WTC11 (cell line): ENCODE data around the gene DECR2. TPM values are rescaled to one million over a fixed set of nuclear protein-coding genes. Genes with fewer than 3 reads are reported as not detected.

Source experiments
- ATAC-seq: fragments of 200-7000 bp; cut with Tn5 transposase; 2 replicates; pipeline ENCODE4 v1.10.0; 2021; ENCODE audit warnings: mild to moderate bottlenecking, moderate library complexity
- CTCF ChIA-PET: fragments of 300-600 bp; sonication (Branson Sonifier 250); formaldehyde crosslinking; loops from one replicate; lab custom pipeline; 2021; ENCODE audit warnings: antibody characterized with exemption; lab: Charles Lee
- POLR2A ChIA-PET: fragments of 350-600 bp; sonication (Branson Sonifier 250); formaldehyde crosslinking; loops from one replicate; lab custom pipeline; 2021; ENCODE audit warnings: antibody characterized with exemption; lab: Charles Lee
- DNase-seq: peaks from one replicate; pipeline ENCODE4 v3.0.0; 2021; ENCODE audit warnings: low spot score
- H3K27ac Mint-ChIP-seq: 2 replicates; pipeline ENCODE4 v1.8.0; 2021; ENCODE audit warnings: mixed read lengths
- H3K27me3 Mint-ChIP-seq: 2 replicates; pipeline ENCODE4 v1.8.0; 2021; ENCODE audit warnings: low read depth, mild to moderate bottlenecking, moderate library complexity, mixed read lengths
- H3K36me3 Mint-ChIP-seq: 2 replicates; pipeline ENCODE4 v1.8.0; 2021; ENCODE audit warnings: mixed read lengths
- H3K4me1 Mint-ChIP-seq: 2 replicates; pipeline ENCODE4 v1.8.0; 2022; ENCODE audit warnings: mixed read lengths
- H3K4me3 Mint-ChIP-seq: 2 replicates; pipeline ENCODE4 v1.8.0; 2021; ENCODE audit warnings: mild to moderate bottlenecking, moderate library complexity, mixed read lengths
- H3K9me3 Mint-ChIP-seq: 2 replicates; pipeline ENCODE4 v1.8.0; 2021; ENCODE audit warnings: mixed read lengths
- KAT7 ChIP-seq: sonication (generic); formaldehyde crosslinking; IDR thresholded peaks from 2 replicates; pipeline ENCODE4 v1.8.1; 2023; ENCODE audit warnings: missing genetic modification reagents, mild to moderate bottlenecking, borderline replicate concordance
- NR3C1 ChIP-seq: sonication (generic); formaldehyde crosslinking; conservative IDR thresholded peaks from 2 replicates; pipeline ENCODE4 v1.8.1; 2023; ENCODE audit warnings: low read depth, mild to moderate bottlenecking, missing genetic modification reagents
- PRRX2 ChIP-seq: fragments of 250-450 bp; sonication (Bioruptor Pico); IDR thresholded peaks from 2 replicates; pipeline ENCODE4 v1.8.0; 2021; ENCODE audit warnings: mild to moderate bottlenecking
- total RNA-seq: library from RNA; stranded (reverse); gene quantifications from 3 replicates; pipeline ENCODE4 v1.2.3, GENCODE V29; 2021
- TF ChIP-seq, protein P1 (sequence below): sonication (generic); formaldehyde crosslinking; IDR thresholded peaks from 2 replicates; pipeline ENCODE4 v1.8.0; 2022; ENCODE audit warnings: mild to moderate bottlenecking, missing genetic modification reagents
- TF ChIP-seq, protein P2 (sequence below): sonication (generic); formaldehyde crosslinking; IDR thresholded peaks from 2 replicates; pipeline ENCODE4 v1.8.1; 2023; ENCODE audit warnings: mild to moderate bottlenecking, missing genetic modification reagents
- TF ChIP-seq, protein P3 (sequence below): sonication (generic); formaldehyde crosslinking; IDR thresholded peaks from 2 replicates; pipeline ENCODE4 v1.8.0; 2022; ENCODE audit warnings: mild to moderate bottlenecking, missing genetic modification reagents
- TF ChIP-seq, protein P4 (sequence below): sonication (generic); formaldehyde crosslinking; IDR thresholded peaks from 2 replicates; pipeline ENCODE4 v1.8.1; 2022; ENCODE audit warnings: missing genetic modification reagents, borderline replicate concordance
- TF ChIP-seq, protein P5 (sequence below): fragments of 200-600 bp; IDR thresholded peaks from 2 replicates; pipeline ENCODE4 v1.8.0; 2022; ENCODE audit warnings: antibody characterized with exemption
- TF ChIP-seq, protein P6 (sequence below): sonication (generic); formaldehyde crosslinking; IDR thresholded peaks from 2 replicates; pipeline ENCODE4 v1.8.0; 2022; ENCODE audit warnings: mild to moderate bottlenecking, missing genetic modification reagents
- TF ChIP-seq, protein P7 (sequence below): fragments of 250-450 bp; sonication (Bioruptor Pico); IDR thresholded peaks from 2 replicates; pipeline ENCODE4 v1.9.0; 2021; ENCODE audit warnings: mild to moderate bottlenecking, borderline replicate concordance
- TF ChIP-seq, protein P8 (sequence below): fragments of 250-450 bp; sonication (Bioruptor Pico); conservative IDR thresholded peaks from 2 replicates; pipeline ENCODE4 v1.9.0; 2021; ENCODE audit warnings: mild to moderate bottlenecking

The DECR2 gene
- total RNA-seq, 1 experiment from 2014 or later: 43.6 TPM

DNA sequence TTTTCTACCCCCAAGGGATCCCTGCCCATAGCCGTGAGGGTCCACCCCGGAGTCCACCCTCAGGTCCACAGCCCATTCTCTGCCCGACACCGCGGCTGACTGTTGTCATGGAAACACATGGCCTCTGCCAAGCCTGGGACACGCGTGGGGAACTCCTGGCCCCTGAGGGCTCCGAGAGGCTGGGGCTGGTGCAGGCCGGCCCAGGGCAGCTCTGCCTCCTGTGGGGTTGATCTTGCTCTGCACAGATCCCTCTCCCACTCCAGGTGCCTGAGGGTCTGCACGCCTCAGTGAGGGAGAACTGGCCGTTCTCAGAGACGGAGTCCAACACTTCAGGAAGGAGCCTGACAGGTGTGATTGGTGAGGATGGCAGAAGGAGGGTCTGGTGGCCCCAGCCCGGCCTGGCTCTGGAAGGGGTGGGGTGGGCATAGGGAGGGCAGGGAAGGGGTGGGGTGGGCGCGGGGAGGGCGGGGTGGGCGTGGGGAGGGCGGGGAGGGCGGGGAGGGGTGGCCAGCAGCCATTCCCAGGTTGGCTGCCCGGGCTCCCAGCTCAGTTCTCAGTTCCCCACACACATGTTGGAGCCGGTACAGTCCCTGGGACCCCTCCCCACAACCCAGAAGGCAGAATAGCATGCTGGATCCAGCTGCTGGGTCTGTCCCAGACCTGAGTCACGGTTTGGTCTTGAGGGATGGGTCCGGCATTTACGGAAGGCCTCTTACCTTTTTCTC is 37.8 kb upstream of the DECR2 start:
- ChIA-PET CTCF (interaction anchor here (0.9 to 2.7 kb wide), 6 partner anchors 11 to 267 kb away, joined by 3 to 14 read pairs (median 6); partner anchors contain the start of gene DECR2), POLR2A (no interaction called here)
- DNase-seq: no peak
- Mint-ChIP-seq H3K27me3 (no peaks in the 10 kb centered on the region), H3K4me1 (no peaks in the 10 kb centered on the region), H3K36me3 (peaks cover 12% of the 10 kb centered on the region), H3K4me3 (no peak overlapping the region), H3K9me3 (no peaks in the 10 kb centered on the region), H3K27ac (no peak overlapping the region)
- TF ChIP-seq, protein P1, sequence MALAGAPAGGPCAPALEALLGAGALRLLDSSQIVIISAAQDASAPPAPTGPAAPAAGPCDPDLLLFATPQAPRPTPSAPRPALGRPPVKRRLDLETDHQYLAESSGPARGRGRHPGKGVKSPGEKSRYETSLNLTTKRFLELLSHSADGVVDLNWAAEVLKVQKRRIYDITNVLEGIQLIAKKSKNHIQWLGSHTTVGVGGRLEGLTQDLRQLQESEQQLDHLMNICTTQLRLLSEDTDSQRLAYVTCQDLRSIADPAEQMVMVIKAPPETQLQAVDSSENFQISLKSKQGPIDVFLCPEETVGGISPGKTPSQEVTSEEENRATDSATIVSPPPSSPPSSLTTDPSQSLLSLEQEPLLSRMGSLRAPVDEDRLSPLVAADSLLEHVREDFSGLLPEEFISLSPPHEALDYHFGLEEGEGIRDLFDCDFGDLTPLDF (CRISPR knock-in tag): no peak
- TF ChIP-seq, protein P2, sequence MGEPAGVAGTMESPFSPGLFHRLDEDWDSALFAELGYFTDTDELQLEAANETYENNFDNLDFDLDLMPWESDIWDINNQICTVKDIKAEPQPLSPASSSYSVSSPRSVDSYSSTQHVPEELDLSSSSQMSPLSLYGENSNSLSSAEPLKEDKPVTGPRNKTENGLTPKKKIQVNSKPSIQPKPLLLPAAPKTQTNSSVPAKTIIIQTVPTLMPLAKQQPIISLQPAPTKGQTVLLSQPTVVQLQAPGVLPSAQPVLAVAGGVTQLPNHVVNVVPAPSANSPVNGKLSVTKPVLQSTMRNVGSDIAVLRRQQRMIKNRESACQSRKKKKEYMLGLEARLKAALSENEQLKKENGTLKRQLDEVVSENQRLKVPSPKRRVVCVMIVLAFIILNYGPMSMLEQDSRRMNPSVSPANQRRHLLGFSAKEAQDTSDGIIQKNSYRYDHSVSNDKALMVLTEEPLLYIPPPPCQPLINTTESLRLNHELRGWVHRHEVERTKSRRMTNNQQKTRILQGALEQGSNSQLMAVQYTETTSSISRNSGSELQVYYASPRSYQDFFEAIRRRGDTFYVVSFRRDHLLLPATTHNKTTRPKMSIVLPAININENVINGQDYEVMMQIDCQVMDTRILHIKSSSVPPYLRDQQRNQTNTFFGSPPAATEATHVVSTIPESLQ (CRISPR knock-in tag): no peak
- TF ChIP-seq, protein P3, sequence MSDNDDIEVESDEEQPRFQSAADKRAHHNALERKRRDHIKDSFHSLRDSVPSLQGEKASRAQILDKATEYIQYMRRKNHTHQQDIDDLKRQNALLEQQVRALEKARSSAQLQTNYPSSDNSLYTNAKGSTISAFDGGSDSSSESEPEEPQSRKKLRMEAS (CRISPR knock-in tag): no peak
- no peak for TF ChIP-seq KAT7
- TF ChIP-seq, protein P4, sequence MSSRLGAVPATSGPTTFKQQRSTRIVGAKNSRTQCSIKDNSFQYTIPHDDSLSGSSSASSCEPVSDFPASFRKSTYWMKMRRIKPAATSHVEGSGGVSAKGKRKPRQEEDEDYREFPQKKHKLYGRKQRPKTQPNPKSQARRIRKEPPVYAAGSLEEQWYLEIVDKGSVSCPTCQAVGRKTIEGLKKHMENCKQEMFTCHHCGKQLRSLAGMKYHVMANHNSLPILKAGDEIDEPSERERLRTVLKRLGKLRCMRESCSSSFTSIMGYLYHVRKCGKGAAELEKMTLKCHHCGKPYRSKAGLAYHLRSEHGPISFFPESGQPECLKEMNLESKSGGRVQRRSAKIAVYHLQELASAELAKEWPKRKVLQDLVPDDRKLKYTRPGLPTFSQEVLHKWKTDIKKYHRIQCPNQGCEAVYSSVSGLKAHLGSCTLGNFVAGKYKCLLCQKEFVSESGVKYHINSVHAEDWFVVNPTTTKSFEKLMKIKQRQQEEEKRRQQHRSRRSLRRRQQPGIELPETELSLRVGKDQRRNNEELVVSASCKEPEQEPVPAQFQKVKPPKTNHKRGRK (CRISPR knock-in tag): no peak
- TF ChIP-seq, protein P5, sequence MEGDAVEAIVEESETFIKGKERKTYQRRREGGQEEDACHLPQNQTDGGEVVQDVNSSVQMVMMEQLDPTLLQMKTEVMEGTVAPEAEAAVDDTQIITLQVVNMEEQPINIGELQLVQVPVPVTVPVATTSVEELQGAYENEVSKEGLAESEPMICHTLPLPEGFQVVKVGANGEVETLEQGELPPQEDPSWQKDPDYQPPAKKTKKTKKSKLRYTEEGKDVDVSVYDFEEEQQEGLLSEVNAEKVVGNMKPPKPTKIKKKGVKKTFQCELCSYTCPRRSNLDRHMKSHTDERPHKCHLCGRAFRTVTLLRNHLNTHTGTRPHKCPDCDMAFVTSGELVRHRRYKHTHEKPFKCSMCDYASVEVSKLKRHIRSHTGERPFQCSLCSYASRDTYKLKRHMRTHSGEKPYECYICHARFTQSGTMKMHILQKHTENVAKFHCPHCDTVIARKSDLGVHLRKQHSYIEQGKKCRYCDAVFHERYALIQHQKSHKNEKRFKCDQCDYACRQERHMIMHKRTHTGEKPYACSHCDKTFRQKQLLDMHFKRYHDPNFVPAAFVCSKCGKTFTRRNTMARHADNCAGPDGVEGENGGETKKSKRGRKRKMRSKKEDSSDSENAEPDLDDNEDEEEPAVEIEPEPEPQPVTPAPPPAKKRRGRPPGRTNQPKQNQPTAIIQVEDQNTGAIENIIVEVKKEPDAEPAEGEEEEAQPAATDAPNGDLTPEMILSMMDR: no peak
- TF ChIP-seq, protein P6, sequence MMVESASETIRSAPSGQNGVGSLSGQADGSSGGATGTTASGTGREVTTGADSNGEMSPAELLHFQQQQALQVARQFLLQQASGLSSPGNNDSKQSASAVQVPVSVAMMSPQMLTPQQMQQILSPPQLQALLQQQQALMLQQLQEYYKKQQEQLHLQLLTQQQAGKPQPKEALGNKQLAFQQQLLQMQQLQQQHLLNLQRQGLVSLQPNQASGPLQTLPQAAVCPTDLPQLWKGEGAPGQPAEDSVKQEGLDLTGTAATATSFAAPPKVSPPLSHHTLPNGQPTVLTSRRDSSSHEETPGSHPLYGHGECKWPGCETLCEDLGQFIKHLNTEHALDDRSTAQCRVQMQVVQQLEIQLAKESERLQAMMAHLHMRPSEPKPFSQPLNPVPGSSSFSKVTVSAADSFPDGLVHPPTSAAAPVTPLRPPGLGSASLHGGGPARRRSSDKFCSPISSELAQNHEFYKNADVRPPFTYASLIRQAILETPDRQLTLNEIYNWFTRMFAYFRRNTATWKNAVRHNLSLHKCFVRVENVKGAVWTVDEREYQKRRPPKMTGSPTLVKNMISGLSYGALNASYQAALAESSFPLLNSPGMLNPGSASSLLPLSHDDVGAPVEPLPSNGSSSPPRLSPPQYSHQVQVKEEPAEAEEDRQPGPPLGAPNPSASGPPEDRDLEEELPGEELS (CRISPR knock-in tag): no peak
- TF ChIP-seq, protein P7, sequence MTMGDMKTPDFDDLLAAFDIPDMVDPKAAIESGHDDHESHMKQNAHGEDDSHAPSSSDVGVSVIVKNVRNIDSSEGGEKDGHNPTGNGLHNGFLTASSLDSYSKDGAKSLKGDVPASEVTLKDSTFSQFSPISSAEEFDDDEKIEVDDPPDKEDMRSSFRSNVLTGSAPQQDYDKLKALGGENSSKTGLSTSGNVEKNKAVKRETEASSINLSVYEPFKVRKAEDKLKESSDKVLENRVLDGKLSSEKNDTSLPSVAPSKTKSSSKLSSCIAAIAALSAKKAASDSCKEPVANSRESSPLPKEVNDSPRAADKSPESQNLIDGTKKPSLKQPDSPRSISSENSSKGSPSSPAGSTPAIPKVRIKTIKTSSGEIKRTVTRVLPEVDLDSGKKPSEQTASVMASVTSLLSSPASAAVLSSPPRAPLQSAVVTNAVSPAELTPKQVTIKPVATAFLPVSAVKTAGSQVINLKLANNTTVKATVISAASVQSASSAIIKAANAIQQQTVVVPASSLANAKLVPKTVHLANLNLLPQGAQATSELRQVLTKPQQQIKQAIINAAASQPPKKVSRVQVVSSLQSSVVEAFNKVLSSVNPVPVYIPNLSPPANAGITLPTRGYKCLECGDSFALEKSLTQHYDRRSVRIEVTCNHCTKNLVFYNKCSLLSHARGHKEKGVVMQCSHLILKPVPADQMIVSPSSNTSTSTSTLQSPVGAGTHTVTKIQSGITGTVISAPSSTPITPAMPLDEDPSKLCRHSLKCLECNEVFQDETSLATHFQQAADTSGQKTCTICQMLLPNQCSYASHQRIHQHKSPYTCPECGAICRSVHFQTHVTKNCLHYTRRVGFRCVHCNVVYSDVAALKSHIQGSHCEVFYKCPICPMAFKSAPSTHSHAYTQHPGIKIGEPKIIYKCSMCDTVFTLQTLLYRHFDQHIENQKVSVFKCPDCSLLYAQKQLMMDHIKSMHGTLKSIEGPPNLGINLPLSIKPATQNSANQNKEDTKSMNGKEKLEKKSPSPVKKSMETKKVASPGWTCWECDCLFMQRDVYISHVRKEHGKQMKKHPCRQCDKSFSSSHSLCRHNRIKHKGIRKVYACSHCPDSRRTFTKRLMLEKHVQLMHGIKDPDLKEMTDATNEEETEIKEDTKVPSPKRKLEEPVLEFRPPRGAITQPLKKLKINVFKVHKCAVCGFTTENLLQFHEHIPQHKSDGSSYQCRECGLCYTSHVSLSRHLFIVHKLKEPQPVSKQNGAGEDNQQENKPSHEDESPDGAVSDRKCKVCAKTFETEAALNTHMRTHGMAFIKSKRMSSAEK (CRISPR knock-in tag): no peak
- TF ChIP-seq NR3C1 (CRISPR knock-in tag): no peak
- TF ChIP-seq PRRX2 (CRISPR knock-in tag): no peak
- TF ChIP-seq, protein P8, sequence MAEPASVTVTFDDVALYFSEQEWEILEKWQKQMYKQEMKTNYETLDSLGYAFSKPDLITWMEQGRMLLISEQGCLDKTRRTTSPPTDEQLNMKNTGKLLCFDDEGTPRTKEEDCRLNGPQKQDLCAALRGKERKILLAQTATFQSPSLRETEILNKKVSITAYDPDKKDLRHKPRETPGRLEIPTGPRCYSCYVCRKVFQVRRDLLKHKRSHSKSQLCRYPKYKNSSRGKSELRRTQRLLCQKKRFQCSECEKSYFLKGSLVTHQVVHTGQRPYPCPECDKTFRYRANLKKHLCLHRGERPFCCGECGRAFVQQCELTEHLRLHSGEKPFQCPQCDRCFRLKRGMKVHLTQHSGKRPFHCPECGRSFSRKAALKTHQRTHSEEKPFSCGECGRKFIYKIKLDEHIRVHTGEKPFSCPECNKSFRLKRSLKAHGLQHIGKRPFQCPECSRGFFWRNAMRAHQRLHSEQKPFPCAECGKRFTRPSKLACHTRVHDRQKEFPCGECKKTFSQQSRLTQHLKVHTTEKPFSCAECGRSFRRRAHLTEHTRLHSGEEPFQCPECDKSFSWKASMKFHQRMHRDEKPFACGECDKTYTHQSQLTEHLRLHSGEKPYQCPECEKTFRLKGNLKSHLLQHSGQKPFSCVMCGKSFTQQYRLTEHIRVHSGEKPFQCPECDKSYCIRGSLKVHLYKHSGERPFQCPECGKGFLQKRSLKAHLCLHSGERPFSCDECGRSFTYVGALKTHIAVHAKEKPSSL (CRISPR knock-in tag): no peak
- no peak for ATAC-seq
